RPMI7951 (cell line): ENCODE measurements around the gene PPP1R3C. TPM values are rescaled to one million over a fixed set of nuclear protein-coding genes. Genes with fewer than 3 reads are reported as not detected.

Experiments
- DNase-seq: peaks from one replicate; pipeline ENCODE4 v3.0.0-alpha.2; 2012; ENCODE audit warnings: low read depth
- total RNA-seq: library from RNA; depleted of rRNA; stranded (reverse); fragments of >200 nt; shearing (Covaris generic); gene quantifications from 2 replicates; pipeline ENCODE4 v1.2.3, GENCODE V29; 2014

PPP1R3C gene
- total RNA-seq, 1 experiment from 2014 or later = not detected

- DNase-seq = no peak
Observed at GRCh38 chr10:91629715-91630549, 2.9 kb downstream of the PPP1R3C start.

GRCh38 chr10:91628383-91628782 is 4.5 kb downstream of the PPP1R3C start:
- no peak for DNase-seq

GRCh38 chr10:91627344-91628102 is 5.3 kb downstream of the PPP1R3C start:
- no peak for DNase-seq

GRCh38 chr10:91626936-91627335 is 5.9 kb downstream of the PPP1R3C start:
- DNase-seq = no peak

GRCh38 chr10:91624633-91625032 is 8.2 kb downstream of the PPP1R3C start:
- DNase-seq = no peak

- no peak for DNase-seq
Observed at GRCh38 chr10:91622601-91623000, 10.3 kb downstream of the PPP1R3C start.

GRCh38 chr10:91621483-91622113 is 11.3 kb downstream of the PPP1R3C start:
- DNase-seq = no peak

GRCh38 chr10:91617072-91617609 is 15.7 kb downstream of the PPP1R3C start:
- DNase-seq = peak; percentile 60

- DNase-seq = peak; percentile 82
Observed at GRCh38 chr10:91616137-91616536, 16.7 kb downstream of the PPP1R3C start.

- DNase-seq = peak; percentile 76
Observed at GRCh38 chr10:91614225-91614624, 18.6 kb downstream of the PPP1R3C start.

GRCh38 chr10:91613411-91614187 is 19.3 kb downstream of the PPP1R3C start:
- peak; percentile 97 for DNase-seq

- no peak for DNase-seq
Observed at GRCh38 chr10:91610919-91611318, 22.0 kb downstream of the PPP1R3C start.

GRCh38 chr10:91610444-91610843 is 22.4 kb downstream of the PPP1R3C start:
- peak; percentile 61 for DNase-seq

GRCh38 chr10:91607646-91608403 is 25.0 kb downstream of the PPP1R3C start:
- DNase-seq = peak; percentile 81

GRCh38 chr10:91605968-91606367 is 26.9 kb downstream of the PPP1R3C start:
- DNase-seq = no peak

GRCh38 chr10:91604553-91605534 is 28.0 kb downstream of the PPP1R3C start:
- DNase-seq = peak; percentile 56

- peak; percentile 59 for DNase-seq
Observed at GRCh38 chr10:91603931-91604331, 28.9 kb downstream of the PPP1R3C start.

- no peak for DNase-seq
Observed at GRCh38 chr10:91602868-91603568, 29.9 kb downstream of the PPP1R3C start.

- no peak for DNase-seq
Observed at GRCh38 chr10:91602449-91602848, 30.4 kb downstream of the PPP1R3C start.
